ENCODE measurements around the gene OBSL1. TPM values are rescaled to one million over a fixed set of nuclear protein-coding genes. Genes with fewer than 3 reads are reported as not detected.

Gene OBSL1
- total and polyA plus RNA-seq, 2 donors (not counting 3 experiments of a cell fraction or from before 2014, with no cell fraction given): 16.7 to 20.7 TPM

DNA sequence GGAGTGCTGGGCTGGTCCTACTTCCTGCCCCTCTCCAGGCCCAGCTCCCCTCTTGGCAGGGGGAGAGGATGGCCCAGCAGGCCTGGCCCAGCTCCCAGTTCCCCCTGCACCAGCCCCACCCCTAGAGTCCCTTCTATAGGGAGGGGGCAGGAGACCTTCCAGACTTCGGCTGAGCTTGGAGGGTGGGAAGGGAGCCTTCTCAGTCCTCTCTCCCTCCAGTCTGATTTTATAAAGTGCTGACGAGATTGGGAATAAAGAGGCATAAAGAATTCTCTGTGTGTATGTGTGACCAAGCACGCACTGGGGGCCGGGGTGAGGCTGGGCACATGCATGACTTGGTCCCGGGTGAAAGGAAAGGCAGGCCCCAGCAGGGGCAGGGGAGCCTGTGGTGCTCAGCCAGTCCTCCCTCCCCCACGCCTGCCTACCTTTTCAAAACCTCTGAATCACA, 32.8 kb downstream of the OBSL1 start:
- Histone ChIP-seq H3K27me3 (ENCODE audit: control insufficient read depth in 2 of 2, insufficient read depth in 2 of 2, low read length in 2 of 2) (peaks cover 15 to 16% of the 10 kb centered on the region in 2 experiments), H3K9me3 (replicated peaks; ENCODE audit: control insufficient read depth, insufficient read depth, low read length) (no peaks in the 10 kb centered on the region), H3K4me3 (replicated peaks in 1 of 3; ENCODE audit: insufficient read depth in 1 of 3, low read depth in 1 of 3, low read length in 3 of 3) (no peak overlapping the region), H4K20me1 (replicated peaks; ENCODE audit: control insufficient read depth, extremely low read depth, insufficient read depth, low read length) (no peaks in the 10 kb centered on the region), H3K4me1 (ENCODE audit: control insufficient read depth, extremely low read depth, insufficient read depth, low read length) (peaks cover 7% of the 10 kb centered on the region), H3K36me3 (ENCODE audit: control insufficient read depth in 2 of 2, extremely low read depth in 1 of 2, insufficient read depth in 2 of 2, low read length in 2 of 2) (no peaks in the 10 kb centered on the region), H3K79me2 (ENCODE audit: control insufficient read depth, insufficient read depth, low read length) (no peaks in the 10 kb centered on the region), H3K9me1 (replicated peaks; ENCODE audit: control insufficient read depth, extremely low read depth, insufficient read depth, low read length) (no peaks in the 10 kb centered on the region), H3K27ac (ENCODE audit: insufficient read depth, low read depth, low read length) (no peak overlapping the region), H3K9ac (replicated peaks; ENCODE audit: extremely low read depth, insufficient read depth, low read length) (no peak overlapping the region), H2AFZ (ENCODE audit: low read depth, low read length) (no peak overlapping the region), H3K4me2 (ENCODE audit: insufficient read depth, low read length) (no peak overlapping the region)
- POLR2A ChIA-PET: no interaction called here
- no TSS peak for BruUV-seq (replicated peaks)
- TF ChIP-seq JUN (IDR thresholded peaks at IDR 0.05; ENCODE audit: borderline replicate concordance, insufficient read depth, insufficient read length, low read depth) (no peak), MYC (IDR thresholded peaks at IDR 0.05; ENCODE audit: low read depth, low read length) (no peak), FOS (IDR thresholded peaks at IDR 0.05; ENCODE audit: borderline replicate concordance, insufficient read depth, low read length) (no peak), EZH2 (IDR thresholded peaks at IDR 0.05; ENCODE audit: borderline replicate concordance, low read depth, low read length, severe bottlenecking) (no peak), POLR2A (IDR thresholded peaks at IDR 0.05; ENCODE audit: low read depth, low read length) (no peak), POLR2AphosphoS5 (IDR thresholded peaks at IDR 0.05; ENCODE audit: insufficient read depth, low read depth, low read length) (no peak), GATA2 (IDR thresholded peaks at IDR 0.05; ENCODE audit: insufficient read depth, insufficient read length, low read depth, low read length) (no peak)
- TF ChIP-seq, protein P1, sequence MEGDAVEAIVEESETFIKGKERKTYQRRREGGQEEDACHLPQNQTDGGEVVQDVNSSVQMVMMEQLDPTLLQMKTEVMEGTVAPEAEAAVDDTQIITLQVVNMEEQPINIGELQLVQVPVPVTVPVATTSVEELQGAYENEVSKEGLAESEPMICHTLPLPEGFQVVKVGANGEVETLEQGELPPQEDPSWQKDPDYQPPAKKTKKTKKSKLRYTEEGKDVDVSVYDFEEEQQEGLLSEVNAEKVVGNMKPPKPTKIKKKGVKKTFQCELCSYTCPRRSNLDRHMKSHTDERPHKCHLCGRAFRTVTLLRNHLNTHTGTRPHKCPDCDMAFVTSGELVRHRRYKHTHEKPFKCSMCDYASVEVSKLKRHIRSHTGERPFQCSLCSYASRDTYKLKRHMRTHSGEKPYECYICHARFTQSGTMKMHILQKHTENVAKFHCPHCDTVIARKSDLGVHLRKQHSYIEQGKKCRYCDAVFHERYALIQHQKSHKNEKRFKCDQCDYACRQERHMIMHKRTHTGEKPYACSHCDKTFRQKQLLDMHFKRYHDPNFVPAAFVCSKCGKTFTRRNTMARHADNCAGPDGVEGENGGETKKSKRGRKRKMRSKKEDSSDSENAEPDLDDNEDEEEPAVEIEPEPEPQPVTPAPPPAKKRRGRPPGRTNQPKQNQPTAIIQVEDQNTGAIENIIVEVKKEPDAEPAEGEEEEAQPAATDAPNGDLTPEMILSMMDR (IDR thresholded peaks at IDR 0.05; ENCODE audit: extremely low read depth in 1 of 2, insufficient read depth in 1 of 2, low read depth in 1 of 2, low read length in 2 of 2): no peak
- TF ChIP-seq, protein P2, sequence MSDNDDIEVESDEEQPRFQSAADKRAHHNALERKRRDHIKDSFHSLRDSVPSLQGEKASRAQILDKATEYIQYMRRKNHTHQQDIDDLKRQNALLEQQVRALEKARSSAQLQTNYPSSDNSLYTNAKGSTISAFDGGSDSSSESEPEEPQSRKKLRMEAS (IDR thresholded peaks at IDR 0.05; ENCODE audit: insufficient read depth, insufficient read length): no peak
- FAIRE-seq (no peak), DNase-seq (ENCODE audit: low read depth, low spot score) (no peak)
- intact Hi-C loops (cut with micrococcal nuclease) (no loop called here), dilution Hi-C loops (cut with MboI; ENCODE audit: extremely low pct_ligation_motif_present, low sequenced_read_pairs) (no loop called here)
- CTCF ChIA-PET: interaction anchor here (1.7 to 4.9 kb wide), 5 partner anchors 9 to 151 kb away, joined by 5 to 47 read pairs (median 21); a partner anchor contains a TSS

All from endothelial cell of umbilical vein (primary cell).